COLO668 (cell line): ENCODE measurements around the gene NCAM2.

Experiments
- DNase-seq: peaks from one replicate; lab custom pipeline; 2025; ENCODE audit not compliant: unreplicated experiment; lab: John Stamatoyannopoulos, UW

The NCAM2 gene

GRCh38 chr21:21415741-21416140, 417.5 kb downstream of the NCAM2 start:
- DNase-seq, result no peak

GRCh38 chr21:21434944-21435343, 436.7 kb downstream of the NCAM2 start:
- no peak for DNase-seq

GRCh38 chr21:21436012-21436534, 437.9 kb downstream of the NCAM2 start:
- no peak for DNase-seq

- DNase-seq, result no peak
These were observed 441.6 kb downstream of the NCAM2 start for GRCh38 chr21:21439761-21440160.

- DNase-seq, result no peak
These were observed 458.9 kb downstream of the NCAM2 start for GRCh38 chr21:21457077-21457476.

GRCh38 chr21:21458124-21458631, 460.0 kb downstream of the NCAM2 start:
- no peak for DNase-seq

- DNase-seq, result no peak
These were observed 462.8 kb downstream of the NCAM2 start for GRCh38 chr21:21460979-21461378.

- no peak for DNase-seq
These were observed 465.2 kb downstream of the NCAM2 start for GRCh38 chr21:21463456-21463855.

GRCh38 chr21:21464684-21465083, 466.5 kb downstream of the NCAM2 start:
- no peak for DNase-seq

GRCh38 chr21:21466752-21467151, 468.5 kb downstream of the NCAM2 start:
- no peak for DNase-seq

- no peak for DNase-seq
These were observed 469.8 kb downstream of the NCAM2 start for GRCh38 chr21:21468003-21468402.

- DNase-seq, result no peak
These were observed 483.0 kb downstream of the NCAM2 start for GRCh38 chr21:21481239-21481638.

GRCh38 chr21:21508859-21509258, 510.6 kb downstream of the NCAM2 start:
- no peak for DNase-seq

GRCh38 chr21:21530680-21531079, 532.5 kb downstream of the NCAM2 start:
- DNase-seq, result no peak

GRCh38 chr21:21547368-21547953, 549.3 kb downstream of the NCAM2 start:
- DNase-seq, result no peak

- DNase-seq, result no peak
These were observed 561.3 kb downstream of the NCAM2 start for GRCh38 chr21:21559285-21560045.
